GM19351 (cell line): ENCODE results near the gene ALDH1A3.

Source experiments
- ATAC-seq: cut with Tn5 transposase; IDR thresholded peaks from one replicate; pipeline ENCODE4 v1.9.1; 2021; ENCODE audit warnings: mild to moderate bottlenecking, moderate library complexity; ENCODE audit not compliant: unreplicated experiment

The ALDH1A3 gene

GRCh38 chr15:100944986-100945385 is 65.4 kb downstream of the ALDH1A3 start:
- ATAC-seq, result no peak

GRCh38 chr15:100947760-100948429 is 68.3 kb downstream of the ALDH1A3 start:
- ATAC-seq, result no peak

- no peak for ATAC-seq
These were observed 68.8 kb downstream of the ALDH1A3 start for GRCh38 chr15:100948430-100948762.

GRCh38 chr15:100949691-100950090 is 70.1 kb downstream of the ALDH1A3 start:
- no peak for ATAC-seq

- ATAC-seq, result no peak
These were observed 72.3 kb downstream of the ALDH1A3 start for GRCh38 chr15:100951965-100952364.

GRCh38 chr15:100952566-100952965 is 72.9 kb downstream of the ALDH1A3 start:
- no peak for ATAC-seq

- no peak for ATAC-seq
These were observed 78.9 kb downstream of the ALDH1A3 start for GRCh38 chr15:100958326-100959065.

GRCh38 chr15:100959066-100960050 is 79.7 kb downstream of the ALDH1A3 start:
- ATAC-seq, result no peak
